ENCODE measurements around the gene PRDM13. TPM values are rescaled to one million over a fixed set of nuclear protein-coding genes. Genes with fewer than 3 reads are reported as not detected.
"Not testable (repeated sequence)": the region's sequence is repeated elsewhere in the genome, so short reads cannot be mapped to it uniquely, and the experiment has no call there.

PRDM13 gene
- polyA plus RNA-seq, 3 donors, result 0.02 TPM; not detected in 2

DNA sequence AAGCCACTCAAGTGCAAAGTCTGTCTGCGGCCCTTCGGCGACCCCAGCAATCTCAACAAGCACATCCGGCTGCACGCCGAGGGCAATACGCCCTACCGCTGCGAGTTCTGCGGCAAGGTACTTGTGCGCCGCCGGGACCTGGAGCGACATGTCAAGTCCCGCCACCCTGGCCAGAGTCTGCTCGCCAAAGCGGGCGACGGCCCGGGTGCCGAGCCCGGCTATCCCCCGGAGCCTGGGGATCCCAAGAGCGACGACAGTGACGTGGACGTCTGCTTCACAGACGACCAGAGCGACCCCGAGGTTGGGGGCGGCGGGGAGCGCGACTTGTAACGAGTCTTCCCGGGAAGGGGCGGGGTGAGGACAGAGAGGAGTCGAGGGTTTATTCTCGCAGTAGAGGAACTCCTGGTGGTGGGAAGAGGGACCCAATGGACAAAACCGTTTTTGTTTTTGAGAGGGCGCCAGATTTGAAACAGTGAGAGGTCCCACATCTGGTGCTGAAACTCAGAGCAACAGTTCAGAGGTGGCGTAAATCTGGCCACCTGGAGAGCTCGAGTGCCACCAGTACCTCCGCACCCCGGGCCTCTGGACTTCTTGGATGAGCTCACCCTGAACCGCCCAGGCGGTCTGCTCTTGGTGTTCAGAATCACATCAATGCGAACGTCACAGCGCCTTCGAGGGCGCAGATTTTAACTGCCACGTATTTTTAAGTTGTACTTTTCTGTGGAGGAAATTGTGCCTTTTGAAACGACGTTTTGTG lies 8.0 kb downstream of the PRDM13 start:
- no peak overlapping the region for H3K27ac ChIP-seq (ENCODE audit: low read depth, low read length)
- 3 to 4% (median 4%) methylated on average over 55 of the region's 55 CpGs for WGBS, 3 donors

DNA sequence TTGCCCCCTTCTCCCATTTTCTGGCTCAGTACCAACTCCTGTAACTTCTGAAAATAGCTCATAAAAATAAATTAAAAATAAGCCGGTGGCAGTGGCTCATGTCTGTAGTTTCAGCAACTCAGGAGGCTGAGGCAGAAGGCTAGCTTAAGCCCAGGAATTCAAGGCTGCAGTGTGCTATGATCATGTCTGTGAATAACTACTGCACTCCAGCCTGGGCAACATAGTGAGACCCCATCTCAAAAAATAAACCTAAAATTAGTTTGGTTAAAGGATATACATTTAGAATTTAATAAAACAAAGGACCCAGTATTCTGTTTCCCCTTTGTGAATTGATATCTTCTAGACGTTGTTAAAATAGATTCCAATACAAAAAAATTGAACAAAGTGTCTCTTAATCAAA lies 10.5 kb downstream of the PRDM13 start:
- H3K27ac ChIP-seq (ENCODE audit: low read depth, low read length), result no peak overlapping the region
- WGBS, 3 donors, result 51 to 60% (median 53%) methylated on average over 2 of the region's 2 CpGs

DNA sequence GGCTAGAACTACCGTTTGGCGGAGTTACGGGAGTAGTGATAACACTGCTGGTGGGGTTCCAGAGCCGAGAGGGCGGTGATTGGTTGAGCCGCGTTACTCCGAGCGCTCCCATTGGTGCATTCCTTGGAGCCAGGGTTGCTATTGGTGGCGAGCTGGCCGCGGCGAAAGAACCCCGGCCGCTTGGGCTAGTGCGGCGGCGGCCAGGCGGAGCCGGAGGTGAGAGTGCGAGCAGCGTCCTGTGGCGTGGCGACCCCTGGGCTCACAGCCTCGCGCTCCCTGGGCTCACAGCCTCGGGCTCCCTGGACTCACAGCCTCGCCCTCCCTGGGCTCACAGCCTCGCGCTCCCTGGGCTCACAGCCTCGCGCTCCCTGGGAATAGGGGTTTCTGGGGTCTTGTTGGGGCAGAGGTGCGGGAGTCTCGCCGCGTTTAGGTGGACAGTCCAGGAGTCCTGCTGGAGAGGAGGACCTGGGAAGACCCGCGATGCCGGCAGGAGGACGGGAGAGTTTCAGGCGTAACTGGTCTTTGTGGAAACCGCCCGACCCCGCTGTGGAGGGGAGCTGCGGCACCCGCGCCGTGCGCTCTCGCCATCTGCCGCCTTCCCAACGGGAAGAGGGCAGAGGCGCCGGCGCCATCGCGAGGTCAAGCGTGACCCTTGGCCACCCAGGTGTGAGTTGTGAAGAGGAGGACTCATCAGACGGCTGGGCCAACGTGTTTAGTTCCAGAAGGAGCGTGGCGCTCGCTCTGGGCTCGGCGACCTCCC lies 12.2 kb downstream of the PRDM13 start:
- 4 to 7% (median 6%) methylated on average over 63 to 65 of the region's 65 CpGs for WGBS, 3 donors
- H3K27ac ChIP-seq (ENCODE audit: low read depth, low read length), result no peak overlapping the region

DNA sequence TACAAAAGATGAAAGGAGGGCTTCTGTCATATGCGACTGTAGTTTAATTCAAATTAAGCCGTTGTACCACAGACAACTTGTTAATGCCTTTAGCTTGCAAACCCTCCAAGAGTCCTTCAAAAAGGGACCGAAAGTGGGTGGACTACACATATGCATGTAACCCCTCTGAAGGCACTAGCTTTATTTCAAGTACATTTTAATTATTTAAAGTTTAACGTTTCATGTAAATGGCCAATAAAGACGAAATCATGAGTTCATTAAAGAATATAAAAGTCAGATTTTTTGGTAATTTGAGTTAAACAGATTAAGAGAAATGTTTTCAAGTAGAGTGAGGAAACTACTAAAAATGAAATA lies 12.8 kb downstream of the PRDM13 start:
- 17 to 21% (median 18%) methylated on average over 5 of the region's 5 CpGs for WGBS, 3 donors
- H3K27ac ChIP-seq (ENCODE audit: low read depth, low read length), result no peak overlapping the region

DNA sequence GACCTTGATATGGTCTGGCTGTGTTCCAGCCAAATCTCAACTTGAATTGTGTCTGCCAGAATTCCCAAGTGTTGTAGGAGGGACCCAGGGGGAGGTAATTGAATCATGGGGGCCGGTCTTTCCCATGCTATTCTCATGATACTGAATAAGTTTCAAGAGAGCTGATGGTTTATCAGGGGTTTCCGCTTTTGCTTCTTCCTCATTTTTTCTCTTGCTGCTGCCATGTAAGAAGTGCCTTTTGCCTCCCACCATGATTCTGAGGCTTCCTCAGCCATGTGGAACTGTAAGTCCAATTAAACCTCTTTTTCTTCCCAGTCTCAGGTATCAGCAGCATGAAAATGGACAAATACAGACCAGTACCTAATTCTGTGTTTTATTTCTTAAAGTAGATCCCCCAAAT lies 15.4 kb downstream of the PRDM13 start:
- H3K27ac ChIP-seq (ENCODE audit: low read depth, low read length), result not testable (repeated sequence)
- 83 to 92% (median 83%) methylated on average over 2 of the region's 2 CpGs for WGBS, 3 donors

DNA sequence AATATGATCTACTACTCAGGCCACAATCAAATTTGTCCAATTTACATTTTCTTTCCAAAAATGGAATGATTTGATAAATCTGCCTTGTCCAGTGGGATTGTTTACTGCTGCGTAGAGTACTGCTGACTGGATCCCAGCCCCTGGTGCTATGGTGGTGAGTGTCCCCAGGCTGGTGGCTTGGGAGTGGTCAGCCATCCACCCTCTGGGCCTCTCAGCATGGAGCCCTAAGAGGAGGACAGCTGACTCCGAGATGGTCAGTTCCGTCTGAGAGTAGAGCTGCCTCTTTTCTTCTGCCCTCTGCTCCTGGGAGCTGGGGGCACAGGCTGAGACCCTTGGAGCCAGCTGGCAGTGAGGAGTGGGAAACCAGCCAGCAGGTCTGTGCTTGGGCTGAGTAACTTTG lies 22.7 kb downstream of the PRDM13 start:
- WGBS, 3 donors, result 60 to 70% (median 65%) methylated on average over 3 of the region's 3 CpGs
- no peak overlapping the region for H3K27ac ChIP-seq (ENCODE audit: low read depth, low read length)

- H3K27ac ChIP-seq (ENCODE audit: low read depth, low read length), result no peak overlapping the region
- 35 to 56% (median 52%) methylated on average over 1 of the region's 1 CpG for WGBS, 3 donors
Observed at GRCh38 chr6:99637629-99638028, 31.0 kb downstream of the PRDM13 start.

DNA sequence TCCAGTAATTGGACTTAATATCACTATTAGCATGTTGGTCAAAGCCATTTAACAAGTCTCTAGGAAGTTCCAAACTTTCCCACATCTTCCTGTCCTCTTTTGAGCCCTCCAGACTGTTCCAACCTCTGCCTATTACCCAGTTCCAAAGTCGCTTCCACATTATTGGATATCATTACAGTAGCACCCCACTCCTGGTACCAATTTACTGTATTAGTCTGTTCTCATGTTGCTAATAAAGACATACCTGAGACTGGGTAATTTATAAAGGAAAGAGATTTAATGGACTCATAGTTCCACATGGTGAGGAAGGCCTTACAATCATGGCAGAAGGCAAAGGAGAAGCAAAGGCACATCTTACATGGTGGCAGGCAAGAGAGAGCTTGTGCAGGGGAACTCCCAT lies 31.7 kb downstream of the PRDM13 start:
- WGBS, 3 donors, result 82 to 93% (median 92%) methylated on average over 1 of the region's 1 CpG
- not testable (repeated sequence) for H3K27ac ChIP-seq (ENCODE audit: low read depth, low read length)

DNA sequence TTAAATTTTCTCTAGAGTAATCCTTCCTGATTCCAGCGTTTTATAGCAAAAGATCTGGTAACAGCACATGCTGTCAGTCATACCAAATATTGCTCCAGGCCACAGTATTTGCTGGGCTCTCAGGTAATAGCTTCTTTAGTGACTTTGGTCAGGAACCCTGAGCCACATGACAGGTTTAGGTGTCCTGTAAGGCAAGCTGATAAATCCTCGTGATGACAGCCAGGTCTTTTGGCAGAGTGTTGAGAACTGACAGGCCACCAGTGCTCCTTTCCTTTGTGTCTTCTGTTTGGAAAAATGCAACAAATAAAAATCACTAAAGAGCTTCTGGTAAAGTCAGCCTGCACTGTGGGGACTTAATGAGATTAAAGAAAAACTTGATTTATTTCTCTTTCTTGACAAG lies 34.6 kb downstream of the PRDM13 start:
- WGBS, 3 donors, result 36 to 42% (median 38%) methylated on average over 2 of the region's 2 CpGs
- H3K27ac ChIP-seq (ENCODE audit: low read depth, low read length), result no peak overlapping the region

GRCh38 chr6:99645986-99646385 lies 39.4 kb downstream of the PRDM13 start:
- no peak overlapping the region for H3K27ac ChIP-seq (ENCODE audit: low read depth, low read length)
- 59 to 73% (median 70%) methylated on average over 6 of the region's 6 CpGs for WGBS, 3 donors

GRCh38 chr6:99650091-99650571 lies 43.5 kb downstream of the PRDM13 start:
- H3K27ac ChIP-seq (ENCODE audit: low read depth, low read length), result not testable (repeated sequence)
- 92 to 97% (median 93%) methylated on average over 12 to 23 of the region's 42 CpGs for WGBS, 3 donors

- no peak overlapping the region for H3K27ac ChIP-seq (ENCODE audit: low read depth, low read length)
- 8 to 18% (median 17%) methylated on average over 1 of the region's 1 CpG for WGBS, 3 donors
Observed at GRCh38 chr6:99660206-99660605, 53.6 kb downstream of the PRDM13 start.

DNA sequence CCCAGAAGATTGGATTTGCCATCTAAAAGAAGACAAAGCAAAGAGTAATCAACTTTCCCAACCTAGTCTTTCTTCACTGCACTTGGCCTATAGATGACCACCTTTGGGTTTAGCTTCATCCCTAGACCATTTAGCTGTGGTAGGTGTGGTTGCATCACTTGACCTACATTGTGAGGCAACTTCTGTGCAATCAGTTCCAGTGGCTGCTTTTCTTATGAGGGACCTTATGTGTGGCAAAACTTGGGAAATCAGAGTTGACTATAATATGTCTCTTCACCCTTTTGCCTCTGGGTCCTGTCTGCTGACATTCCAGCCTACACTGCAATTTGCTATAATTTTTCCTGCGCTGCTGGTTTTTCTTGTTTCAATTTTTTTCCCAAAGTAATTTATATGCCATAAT lies 55.2 kb downstream of the PRDM13 start:
- no peak overlapping the region for H3K27ac ChIP-seq (ENCODE audit: low read depth, low read length)
- whole genome bisulfite sequencing, 3 donors, result 57 to 97% (median 94%) methylated on average over 1 of the region's 1 CpG

- WGBS, 3 donors, result 47 to 63% (median 51%) methylated on average over 1 of the region's 1 CpG
Observed at GRCh38 chr6:99662616-99663015, 56.0 kb downstream of the PRDM13 start.

More at GRCh38 chr6:99662616-99663015, 56.0 kb downstream of the PRDM13 start:
- no peak overlapping the region for H3K27ac ChIP-seq (ENCODE audit: low read depth, low read length)

Other genes with a start within 250 kb of the PRDM13 start
- 10 to 100 TPM in 2 of 3 donors, 1 to 10 TPM in 1; 4.8 to 12.5 (median 11.4) TPM for gene COQ3, start 212.6 kb upstream of the PRDM13 start, polyA plus RNA-seq
- gene PNISR, start 181.5 kb upstream of the PRDM13 start, polyA plus RNA-seq, result 10 to 100 TPM; 22.3 to 36.6 (median 25.2) TPM
- gene USP45, start 91.4 kb upstream of the PRDM13 start, polyA plus RNA-seq, result 1 to 10 TPM; 1.8 to 3.7 (median 3.3) TPM
- 10 to 100 TPM; 25.2 to 41.7 (median 32.6) TPM for gene CCNC, start 38.2 kb upstream of the PRDM13 start, polyA plus RNA-seq